Measurements from ENCODE around the gene BMP7. TPM values are rescaled to one million over a fixed set of nuclear protein-coding genes. Genes with fewer than 3 reads are reported as not detected.

BMP7 gene
- total RNA-seq, 4 donors from 2014 or later = 19.2 to 39.2 (median 28.2) TPM

DNA sequence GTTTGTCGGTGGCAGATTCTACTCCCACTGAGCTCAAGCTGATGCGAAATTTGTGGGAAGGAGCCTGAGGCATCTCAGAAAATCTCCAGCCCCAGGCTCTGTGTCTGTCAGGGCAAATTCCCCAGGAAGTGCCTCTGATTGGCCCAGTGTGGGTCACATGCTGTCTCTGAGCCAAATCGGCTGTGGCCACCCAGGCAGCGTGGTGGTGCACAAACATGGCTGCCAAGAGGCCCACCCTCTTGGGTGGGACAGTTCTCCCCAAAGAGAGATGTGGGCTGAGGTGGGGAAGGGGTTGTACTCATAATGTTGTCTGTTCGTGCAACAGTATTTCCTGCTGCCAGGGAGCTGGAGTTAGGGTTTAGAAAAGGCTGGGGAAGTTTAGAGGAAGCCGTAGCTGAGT, 130.6 kb downstream of the BMP7 start:
- Histone ChIP-seq H3K9me3 (no peaks in the 10 kb centered on the region), H3K27me3 (no peaks in the 10 kb centered on the region), H3K36me3 (no peaks in the 10 kb centered on the region), H3K27ac (no peak overlapping the region), H3K4me3 (no peak overlapping the region), H3K4me1 (no peaks in the 10 kb centered on the region)
- TF ChIP-seq POLR2AphosphoS5 (IDR thresholded peaks at IDR 0.05) (no peak), POLR2A (IDR thresholded peaks at IDR 0.05) (no peak), EP300 (IDR thresholded peaks at IDR 0.05) (no peak)
- TF ChIP-seq, protein P1, sequence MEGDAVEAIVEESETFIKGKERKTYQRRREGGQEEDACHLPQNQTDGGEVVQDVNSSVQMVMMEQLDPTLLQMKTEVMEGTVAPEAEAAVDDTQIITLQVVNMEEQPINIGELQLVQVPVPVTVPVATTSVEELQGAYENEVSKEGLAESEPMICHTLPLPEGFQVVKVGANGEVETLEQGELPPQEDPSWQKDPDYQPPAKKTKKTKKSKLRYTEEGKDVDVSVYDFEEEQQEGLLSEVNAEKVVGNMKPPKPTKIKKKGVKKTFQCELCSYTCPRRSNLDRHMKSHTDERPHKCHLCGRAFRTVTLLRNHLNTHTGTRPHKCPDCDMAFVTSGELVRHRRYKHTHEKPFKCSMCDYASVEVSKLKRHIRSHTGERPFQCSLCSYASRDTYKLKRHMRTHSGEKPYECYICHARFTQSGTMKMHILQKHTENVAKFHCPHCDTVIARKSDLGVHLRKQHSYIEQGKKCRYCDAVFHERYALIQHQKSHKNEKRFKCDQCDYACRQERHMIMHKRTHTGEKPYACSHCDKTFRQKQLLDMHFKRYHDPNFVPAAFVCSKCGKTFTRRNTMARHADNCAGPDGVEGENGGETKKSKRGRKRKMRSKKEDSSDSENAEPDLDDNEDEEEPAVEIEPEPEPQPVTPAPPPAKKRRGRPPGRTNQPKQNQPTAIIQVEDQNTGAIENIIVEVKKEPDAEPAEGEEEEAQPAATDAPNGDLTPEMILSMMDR (IDR thresholded peaks at IDR 0.05) = no peak
- no peak for DNase-seq (ENCODE audit: low spot score in 2 of 2)
- WGBS = 72% methylated on average over 4 of the region's 6 CpGs

DNA sequence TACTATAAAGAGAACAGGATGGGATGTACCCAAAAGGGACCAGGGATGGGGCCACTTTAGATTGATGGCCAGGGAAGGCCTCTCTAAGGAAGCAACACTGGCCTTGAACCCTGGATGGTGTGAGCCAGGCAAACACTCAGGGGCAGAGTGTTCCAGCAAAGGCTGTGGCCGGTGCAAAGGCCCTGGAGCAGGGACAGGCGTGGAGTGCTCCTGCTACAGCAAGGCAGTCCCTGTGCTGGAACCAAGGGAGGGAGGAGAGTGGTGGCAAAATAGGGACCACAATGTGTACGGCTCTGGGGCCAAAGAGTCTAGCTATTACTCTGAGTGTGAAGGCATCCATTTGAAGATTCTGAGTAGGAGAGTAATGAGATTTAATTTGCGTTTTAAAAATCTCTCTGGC, 131.6 kb downstream of the BMP7 start:
- no peaks in the 10 kb centered on the region for H3K9me3 ChIP-seq
- no peak for TF ChIP-seq EP300 (IDR thresholded peaks at IDR 0.05)
- TF ChIP-seq POLR2A (IDR thresholded peaks at IDR 0.05) = no peak
- TF ChIP-seq, protein P1 (IDR thresholded peaks at IDR 0.05) = no peak
- no peak for TF ChIP-seq POLR2AphosphoS5 (IDR thresholded peaks at IDR 0.05)
- H3K4me1 ChIP-seq = no peaks in the 10 kb centered on the region
- H3K4me3 ChIP-seq = no peak overlapping the region
- H3K36me3 ChIP-seq = no peaks in the 10 kb centered on the region
- H3K27me3 ChIP-seq = peaks cover 5% of the 10 kb centered on the region
- no peak for DNase-seq (ENCODE audit: low spot score in 2 of 2)
- 89% methylated on average over 4 of the region's 4 CpGs for WGBS
- H3K27ac ChIP-seq = no peak overlapping the region

DNA sequence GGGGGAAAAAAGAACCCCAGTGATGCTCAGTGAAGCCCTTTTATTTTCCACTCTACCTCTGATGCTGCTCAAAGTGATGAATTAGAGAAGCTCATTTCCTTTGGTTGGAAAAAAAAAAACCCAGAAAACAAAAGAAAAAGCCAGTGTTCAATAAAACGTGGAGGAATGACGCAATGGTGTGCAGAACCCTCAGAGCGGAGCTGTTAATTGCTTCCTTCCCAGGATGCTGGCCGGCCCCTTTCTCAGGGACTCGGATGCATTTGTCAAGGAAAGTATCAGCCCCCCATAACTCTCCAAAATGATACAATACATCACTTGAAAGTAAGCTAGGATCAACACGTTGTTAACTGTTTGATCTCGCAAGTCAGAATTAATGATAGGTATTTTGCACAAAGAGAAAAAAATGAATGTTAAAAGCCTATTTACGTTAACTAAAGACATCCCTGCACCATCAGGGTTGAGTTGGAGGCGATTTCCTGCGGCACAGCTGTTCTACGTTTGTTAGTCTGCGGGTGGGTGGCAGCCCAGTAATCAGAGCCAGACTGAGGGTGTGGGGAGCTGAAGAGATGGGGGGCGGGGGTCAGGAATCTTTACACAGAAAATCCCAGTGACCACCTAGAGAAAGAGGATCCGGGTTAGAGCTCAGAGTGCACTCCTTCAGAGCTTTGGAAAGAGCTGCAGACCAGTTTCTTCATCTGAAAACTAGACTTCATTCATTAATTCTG, 132.4 kb downstream of the BMP7 start:
- TF ChIP-seq POLR2A (IDR thresholded peaks at IDR 0.05) (no peak), POLR2AphosphoS5 (IDR thresholded peaks at IDR 0.05) (no peak), EP300 (IDR thresholded peaks at IDR 0.05) (no peak)
- TF ChIP-seq, protein P1 (IDR thresholded peaks at IDR 0.05) = no peak
- no peak for DNase-seq (ENCODE audit: low spot score in 2 of 2)
- H3K9me3 ChIP-seq = no peaks in the 10 kb centered on the region
- peaks cover 5% of the 10 kb centered on the region for H3K27me3 ChIP-seq
- H3K4me1 ChIP-seq = no peaks in the 10 kb centered on the region
- H3K36me3 ChIP-seq = no peaks in the 10 kb centered on the region
- H3K4me3 ChIP-seq = no peak overlapping the region
- WGBS = 37% methylated on average over 14 of the region's 14 CpGs
- no peak overlapping the region for H3K27ac ChIP-seq

DNA sequence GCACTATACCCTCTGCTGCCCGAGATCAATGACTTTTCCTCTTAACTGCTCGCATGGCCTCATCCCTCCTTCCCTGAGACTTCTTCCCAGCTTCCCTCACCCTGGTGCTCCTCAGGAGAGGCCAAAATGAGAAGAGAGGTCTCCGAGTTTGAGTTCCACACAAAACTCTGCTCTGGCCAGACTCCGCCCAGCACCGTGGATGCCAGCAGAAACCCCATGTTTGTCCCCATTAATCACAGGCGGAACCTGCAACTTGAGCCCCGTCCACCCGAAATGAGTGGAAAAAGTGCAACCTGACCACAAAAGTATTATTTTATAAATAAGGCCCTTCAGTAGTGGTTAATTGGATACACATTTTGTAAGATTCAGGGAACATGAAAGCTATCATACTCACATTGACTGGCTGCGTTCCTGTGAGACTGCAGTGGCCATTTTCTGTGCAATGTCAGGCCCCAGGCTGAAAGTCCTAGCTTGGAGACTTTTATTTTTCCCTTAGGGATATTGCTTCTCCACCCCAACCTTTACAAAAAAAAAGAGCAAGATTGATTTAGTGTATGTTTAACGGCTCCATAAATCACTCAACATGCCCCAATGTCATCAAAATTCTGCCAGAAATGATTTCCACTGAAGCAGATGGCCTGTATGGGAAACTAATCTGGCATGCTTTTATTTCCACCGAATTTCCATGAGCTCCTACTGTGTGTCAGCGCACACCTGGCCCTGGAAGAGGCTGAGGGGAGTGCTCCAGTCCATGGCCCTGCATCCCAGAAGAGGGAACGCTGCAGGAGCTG, 134.6 kb downstream of the BMP7 start:
- Histone ChIP-seq H3K4me3 (no peak overlapping the region), H3K36me3 (no peaks in the 10 kb centered on the region), H3K4me1 (no peaks in the 10 kb centered on the region), H3K27ac (no peak overlapping the region), H3K27me3 (peaks cover 5% of the 10 kb centered on the region), H3K9me3 (no peaks in the 10 kb centered on the region)
- DNase-seq (ENCODE audit: low spot score in 2 of 2) = no peak
- TF ChIP-seq POLR2A (IDR thresholded peaks at IDR 0.05) (no peak), POLR2AphosphoS5 (IDR thresholded peaks at IDR 0.05) (no peak), EP300 (IDR thresholded peaks at IDR 0.05) (no peak)
- TF ChIP-seq, protein P1 (IDR thresholded peaks at IDR 0.05) = no peak
- WGBS = 72% methylated on average over 13 of the region's 13 CpGs

DNA sequence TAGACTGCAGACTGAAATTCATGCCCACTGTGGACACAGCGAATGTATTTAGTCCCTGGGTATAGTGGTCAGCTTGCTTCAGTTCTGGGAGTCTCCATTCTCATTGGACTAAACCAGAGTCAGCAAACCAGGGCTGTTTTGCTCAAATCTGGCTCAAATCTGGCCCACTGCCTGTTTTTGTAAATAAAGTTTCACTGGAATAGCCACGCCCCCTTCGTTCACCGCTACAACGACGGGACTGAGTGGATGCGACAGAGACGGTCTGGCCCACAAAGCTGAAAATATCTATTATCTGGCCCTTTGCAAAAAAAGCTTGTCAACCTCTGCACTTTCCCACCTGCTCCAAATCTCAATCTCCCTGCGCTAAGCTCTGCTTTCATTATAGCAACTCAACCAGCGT, 135.4 kb downstream of the BMP7 start:
- Histone ChIP-seq H3K27me3 (peaks cover 5% of the 10 kb centered on the region), H3K4me1 (no peaks in the 10 kb centered on the region)
- WGBS = 88% methylated on average over 10 of the region's 10 CpGs

More for the DNA sequence above, 135.4 kb downstream of the BMP7 start:
- Histone ChIP-seq H3K36me3 (no peaks in the 10 kb centered on the region), H3K27ac (no peak overlapping the region), H3K4me3 (no peak overlapping the region), H3K9me3 (no peaks in the 10 kb centered on the region)
- DNase-seq (ENCODE audit: low spot score in 2 of 2) = no peak
- TF ChIP-seq POLR2AphosphoS5 (IDR thresholded peaks at IDR 0.05) (no peak), POLR2A (IDR thresholded peaks at IDR 0.05) (no peak), EP300 (IDR thresholded peaks at IDR 0.05) (no peak)
- TF ChIP-seq, protein P1 (IDR thresholded peaks at IDR 0.05) = no peak
